Stimulated activated CD4-positive, alpha-beta T cell treated with anti-CD3 and anti-CD28 coated beads, Interleukin-1b, Interleukin-23, amount 100 ng/mL, for 1 hour (primary cell): ENCODE measurements around the gene RNF157.

Experiments used
- DNase-seq, 2 donors: peaks; one replicate each; pipeline ENCODE4 v3.0.0-alpha.2; 2020; ENCODE audit warnings: low read depth in 2 of 2

The RNF157 gene

GRCh38 chr17:76140661-76141211 lies 99.6 kb downstream of the RNF157 start:
- no peak for DNase-seq

DNA sequence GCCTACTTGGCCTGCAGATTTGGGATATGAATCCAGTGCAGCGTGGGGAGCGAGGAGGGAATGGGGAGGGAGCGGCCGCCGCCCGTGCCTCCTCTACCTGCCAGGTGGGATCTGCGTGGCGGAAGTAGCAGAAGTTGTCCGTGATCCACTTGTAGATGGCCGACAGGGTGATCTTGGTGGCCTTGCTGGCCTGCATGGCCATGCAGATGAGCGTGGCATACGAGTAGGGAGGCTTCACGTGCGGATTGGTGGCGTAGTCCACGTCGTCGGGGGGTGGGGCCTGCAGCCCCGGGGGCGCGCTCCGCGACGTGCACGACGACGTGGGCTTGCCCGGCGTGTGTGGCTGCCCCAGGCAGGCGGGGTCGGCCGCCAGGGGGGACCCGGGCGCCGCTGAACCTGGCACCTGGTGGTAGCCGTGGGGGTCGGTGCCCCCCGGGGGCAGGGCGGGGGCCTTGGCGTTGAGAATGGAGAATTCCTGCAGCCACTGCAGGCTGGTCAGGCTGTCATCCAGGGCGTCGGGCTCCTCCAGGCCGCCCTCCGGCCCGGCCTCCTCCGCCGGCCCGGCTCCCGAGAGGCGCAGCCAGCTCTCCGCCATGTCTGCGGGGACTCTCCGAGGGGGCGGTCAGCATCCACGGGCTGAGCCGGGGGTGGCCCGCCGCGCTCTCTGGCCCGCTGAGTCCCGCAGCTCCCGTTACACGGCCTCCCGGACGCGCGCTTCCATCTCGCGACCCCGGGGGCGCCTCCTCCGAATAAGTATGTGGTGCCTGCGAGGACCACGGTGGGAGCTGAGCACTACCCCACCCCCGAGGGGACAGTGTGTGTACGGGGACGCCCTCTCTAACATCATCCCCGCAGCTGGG lies 100.3 kb downstream of the RNF157 start:
- no peak for DNase-seq

DNA sequence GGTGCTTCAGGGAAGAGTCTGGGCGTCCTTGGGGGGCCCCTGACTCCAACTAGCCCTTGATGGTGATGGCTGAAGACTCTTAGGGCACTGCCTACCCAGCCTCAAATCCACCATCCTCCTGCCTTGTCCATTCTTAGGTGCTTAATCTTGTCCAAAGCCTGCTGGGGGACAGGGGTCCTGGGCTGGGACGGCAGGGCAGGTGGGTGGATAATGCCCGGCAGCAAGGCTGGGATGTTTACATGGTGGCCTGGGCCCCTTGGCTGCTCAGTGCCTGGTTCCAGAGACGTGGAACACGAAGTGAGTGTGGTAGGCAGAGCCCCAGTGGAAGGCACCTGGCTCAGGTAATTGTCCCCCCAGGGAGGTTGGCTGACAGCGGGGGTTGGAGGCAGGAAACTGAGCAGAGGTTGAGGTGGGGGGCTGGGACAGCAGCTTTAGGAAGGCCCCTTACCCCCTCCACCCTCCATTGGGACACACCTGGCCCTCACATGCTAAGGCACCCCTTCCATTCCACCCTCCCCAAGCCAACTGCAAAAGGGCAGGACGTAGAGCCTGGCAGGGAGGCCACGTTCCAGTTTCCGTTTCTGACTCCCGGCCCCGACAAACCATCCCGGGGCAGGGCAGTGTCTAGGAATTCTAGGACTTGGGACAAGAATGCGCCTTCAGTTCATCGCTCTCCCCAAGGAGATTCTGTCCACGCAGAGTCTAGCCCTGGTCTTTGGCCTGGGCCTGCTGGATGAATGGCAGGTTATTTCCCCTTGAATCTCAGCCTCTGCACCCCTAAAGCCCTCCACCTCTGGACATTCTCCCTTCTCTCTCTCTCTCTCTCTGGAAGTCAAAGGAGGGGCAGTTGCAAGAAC lies 101.2 kb downstream of the RNF157 start:
- no peak for DNase-seq

DNA sequence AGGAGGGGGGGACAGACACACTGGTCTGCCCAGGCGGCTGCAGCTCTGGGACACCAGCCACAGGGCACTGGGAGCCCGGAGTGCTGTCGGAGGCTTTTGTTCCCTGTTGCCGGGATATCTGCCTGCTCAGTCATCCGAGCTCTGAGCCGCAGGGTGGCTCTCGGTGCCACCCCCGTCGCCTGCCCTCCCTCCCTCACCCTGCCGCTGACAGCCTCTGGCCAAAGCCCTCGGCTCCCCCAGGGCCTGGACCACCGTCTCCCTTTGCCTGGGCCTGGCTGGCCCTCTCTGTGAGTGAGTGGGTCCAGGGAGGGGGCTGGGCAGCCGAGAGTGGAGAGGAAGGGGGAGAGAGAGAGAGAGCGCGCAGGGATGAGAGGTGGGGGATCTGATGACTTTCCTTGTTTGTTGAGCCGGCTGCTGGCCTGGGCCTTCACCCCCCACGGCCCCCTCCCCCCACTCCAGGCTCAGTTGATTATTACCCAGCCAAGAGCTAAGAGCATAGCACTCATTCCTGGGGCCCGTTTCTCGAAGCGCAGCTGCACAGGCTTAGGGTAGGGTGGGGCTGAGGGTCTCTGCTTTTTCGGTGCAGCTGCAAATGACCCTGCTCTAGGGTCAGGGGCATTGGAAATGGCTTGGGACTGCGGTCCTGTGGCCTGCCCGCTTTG lies 101.9 kb downstream of the RNF157 start:
- DNase-seq = no peak

GRCh38 chr17:76137351-76138233 lies 102.7 kb downstream of the RNF157 start:
- no peak for DNase-seq

- DNase-seq = no peak
These were observed 103.3 kb downstream of the RNF157 start for GRCh38 chr17:76137001-76137350.

DNA sequence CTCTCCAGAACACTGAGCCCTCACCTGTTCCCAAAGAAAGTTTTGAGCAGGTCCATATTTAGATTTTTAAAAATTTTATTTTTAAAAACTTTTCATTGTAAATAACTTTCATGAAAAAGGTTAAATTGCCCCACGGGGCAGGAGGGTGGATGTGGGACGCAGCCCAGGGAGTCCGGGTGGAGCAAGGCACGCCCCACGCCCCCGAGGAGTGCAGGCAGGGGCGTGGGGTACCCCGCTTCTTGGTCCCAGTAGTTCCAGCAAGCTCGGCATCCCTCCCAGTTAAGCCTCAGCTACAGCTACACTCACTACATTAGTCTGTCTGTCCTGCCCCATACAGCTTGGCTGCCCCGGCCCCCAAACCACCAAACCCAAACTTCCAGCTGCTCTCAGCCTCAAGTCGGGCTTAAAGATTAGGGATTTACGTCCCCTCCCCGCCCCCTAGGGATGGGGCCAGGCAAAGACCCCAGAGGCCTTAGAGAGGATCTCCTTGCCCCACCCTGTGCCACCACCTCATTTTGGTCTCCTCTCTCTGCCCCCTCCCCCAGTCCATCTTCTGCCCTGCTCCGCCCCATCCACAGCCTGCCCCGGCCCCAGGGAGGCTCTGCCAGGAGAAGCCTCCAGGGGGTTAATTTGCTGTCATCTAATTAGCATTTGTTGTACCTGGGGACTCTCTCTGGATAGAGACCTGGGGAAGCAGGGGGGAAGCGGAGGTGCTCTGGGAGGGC lies 103.9 kb downstream of the RNF157 start:
- no peak for DNase-seq

- DNase-seq = no peak
These were observed 104.5 kb downstream of the RNF157 start for GRCh38 chr17:76135810-76136188.

DNA sequence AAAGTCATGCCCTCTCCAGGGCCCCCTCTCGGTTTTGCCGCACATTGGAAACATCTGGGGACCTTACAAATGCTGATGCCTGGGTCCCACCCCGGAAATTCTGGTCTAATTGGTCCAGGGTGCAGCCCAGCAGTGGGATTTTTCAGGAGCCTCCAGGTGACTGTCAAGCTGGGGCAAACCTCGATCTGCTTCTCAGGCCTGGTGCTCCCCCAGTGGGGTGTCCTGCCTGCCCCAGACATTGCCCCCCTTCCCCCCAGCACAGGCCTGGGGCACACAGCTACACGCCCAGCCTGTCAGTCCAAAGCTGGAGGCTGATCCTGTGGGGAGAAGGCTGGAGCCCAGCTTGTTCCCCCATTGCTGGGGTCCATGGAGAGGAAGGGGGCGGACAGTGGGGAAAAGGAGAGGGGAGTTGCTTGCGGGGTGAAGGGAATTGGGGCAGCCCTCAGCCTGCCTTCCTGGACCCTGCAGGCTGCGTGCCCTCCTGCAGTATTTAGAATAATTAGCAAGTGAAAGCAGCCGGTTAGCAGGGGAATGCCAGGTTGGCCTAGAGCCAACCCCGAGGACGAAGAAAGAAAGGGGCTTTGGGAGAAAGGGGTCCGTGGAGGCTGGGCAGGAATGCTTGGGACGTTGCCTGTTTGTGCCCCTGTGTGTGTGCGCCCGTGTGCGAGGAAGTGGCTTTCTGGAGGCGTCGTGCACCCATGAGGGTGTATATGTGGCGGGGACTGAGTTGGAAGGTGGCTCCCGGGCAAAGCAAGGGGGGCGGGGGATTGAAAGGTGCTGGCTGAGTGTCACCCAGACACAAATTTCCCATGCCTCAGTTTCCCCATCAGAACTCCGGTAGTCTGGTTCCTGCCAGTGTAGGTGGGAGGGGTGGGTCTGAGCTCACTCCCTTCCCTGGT lies 105.1 kb downstream of the RNF157 start:
- DNase-seq = no peak

GRCh38 chr17:76132574-76133338 lies 107.5 kb downstream of the RNF157 start:
- DNase-seq = no peak

DNA sequence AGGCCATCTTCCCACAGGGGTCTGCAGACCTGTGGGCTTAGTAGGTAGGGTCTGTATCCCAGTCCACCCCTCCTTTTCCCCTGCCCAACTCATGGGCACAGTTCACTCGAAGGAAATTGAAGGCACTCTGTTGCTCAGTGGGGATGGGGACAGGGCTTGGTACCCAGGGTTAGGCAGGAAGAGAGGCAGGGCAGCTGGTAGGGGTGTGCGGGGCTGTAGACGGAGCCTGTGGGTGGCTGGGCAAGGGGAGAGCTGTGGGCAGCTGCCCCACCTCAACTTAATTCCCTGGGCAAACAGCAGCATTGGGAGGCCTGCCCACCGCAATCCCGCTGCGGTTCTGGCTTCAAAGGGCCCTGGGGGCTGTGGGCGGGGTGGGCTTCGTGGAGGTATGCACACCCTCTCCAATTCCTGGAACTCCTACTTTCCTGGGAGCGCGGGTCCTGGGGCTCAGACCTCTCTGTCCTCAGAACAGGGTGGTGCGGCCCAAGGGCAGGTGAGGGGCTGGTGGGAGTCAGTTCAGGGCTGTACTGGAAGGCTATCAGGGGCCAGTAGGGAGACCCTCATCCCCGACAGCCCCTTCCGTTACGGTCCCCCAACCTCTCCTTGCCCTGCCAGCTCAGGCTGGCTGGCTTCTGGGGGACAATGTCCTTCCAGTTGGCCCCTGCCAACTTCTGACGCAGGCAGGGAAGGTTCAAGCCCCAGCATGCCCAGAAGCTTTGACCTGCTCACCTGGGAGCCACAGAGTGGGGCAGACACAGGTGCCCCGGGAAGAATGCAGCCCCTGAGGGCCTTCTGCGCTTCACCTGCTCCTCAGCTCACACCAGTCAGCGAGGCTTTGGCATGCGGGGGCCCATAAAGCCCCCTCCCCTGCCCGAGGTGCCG lies 108.4 kb downstream of the RNF157 start:
- no peak for DNase-seq

- no peak for DNase-seq
These were observed 109.1 kb downstream of the RNF157 start for GRCh38 chr17:76131051-76131691.

GRCh38 chr17:76130473-76130872 lies 109.8 kb downstream of the RNF157 start:
- no peak for DNase-seq

DNA sequence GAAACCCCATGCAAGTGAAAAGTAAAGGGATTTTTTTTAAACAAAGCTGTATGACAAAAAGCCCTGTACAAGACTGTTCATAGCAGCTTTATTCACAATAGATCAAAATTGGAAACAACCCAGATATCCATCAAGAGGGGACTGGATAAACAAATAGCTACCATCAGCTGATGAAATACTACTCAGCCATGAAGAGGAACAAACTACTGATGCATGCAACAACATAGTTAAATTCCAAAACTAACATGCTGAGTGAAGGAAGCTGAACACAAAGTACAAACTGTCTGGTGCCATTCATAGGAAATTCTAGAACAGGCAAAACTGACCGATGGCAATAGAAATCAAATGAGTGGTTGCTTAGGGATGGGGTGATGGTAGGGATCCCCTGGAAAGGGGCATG lies 114.4 kb downstream of the RNF157 start:
- DNase-seq = no peak

DNA sequence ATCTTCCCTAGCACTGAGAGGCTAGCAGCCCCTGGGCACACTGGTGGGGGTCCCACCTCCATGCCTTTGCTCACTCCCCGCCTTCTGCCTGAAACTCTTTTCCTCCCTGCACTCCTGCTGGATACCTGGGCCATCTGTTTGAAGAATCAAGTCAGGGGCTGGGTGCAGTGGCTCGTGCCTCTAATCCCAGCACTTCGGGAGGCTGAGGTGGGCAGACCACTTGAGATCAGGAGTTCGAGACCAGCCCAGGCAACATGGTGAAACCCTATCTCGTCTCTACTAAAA lies 115.0 kb downstream of the RNF157 start:
- DNase-seq = no peak

- no peak for DNase-seq
These were observed 115.5 kb downstream of the RNF157 start for GRCh38 chr17:76124582-76125390.
